ENCODE data around the gene NCEH1.
"Not testable (repeated sequence)": the region's sequence is repeated elsewhere in the genome, so short reads cannot be mapped to it uniquely, and the experiment has no call there.

The NCEH1 gene

GRCh38 chr3:172705170-172705569, 5.7 kb downstream of the NCEH1 start:
- DNase-seq = no peak

- DNase-seq = no peak
Observed at GRCh38 chr3:172704001-172704400, 6.9 kb downstream of the NCEH1 start.

GRCh38 chr3:172702731-172703130, 8.1 kb downstream of the NCEH1 start:
- DNase-seq = not testable (repeated sequence)

- no peak for DNase-seq
Observed at GRCh38 chr3:172702256-172702655, 8.6 kb downstream of the NCEH1 start.

- no peak for DNase-seq
Observed at GRCh38 chr3:172701751-172702150, 9.1 kb downstream of the NCEH1 start.

- DNase-seq = no peak
Observed at GRCh38 chr3:172700936-172701455, 9.9 kb downstream of the NCEH1 start.

GRCh38 chr3:172700256-172700655, 10.6 kb downstream of the NCEH1 start:
- no peak for DNase-seq

- no peak for DNase-seq
Observed at GRCh38 chr3:172699031-172699430, 11.8 kb downstream of the NCEH1 start.

- no peak for DNase-seq
Observed at GRCh38 chr3:172698631-172699030, 12.2 kb downstream of the NCEH1 start.

GRCh38 chr3:172697558-172697957, 13.3 kb downstream of the NCEH1 start:
- no peak for DNase-seq

GRCh38 chr3:172696357-172696756, 14.5 kb downstream of the NCEH1 start:
- DNase-seq = no peak

GRCh38 chr3:172694573-172695246, 16.2 kb downstream of the NCEH1 start:
- no peak for DNase-seq

- DNase-seq = no peak
Observed at GRCh38 chr3:172692751-172693338, 18.0 kb downstream of the NCEH1 start.

- DNase-seq = no peak
Observed at GRCh38 chr3:172690936-172691335, 19.9 kb downstream of the NCEH1 start.

GRCh38 chr3:172688588-172688987, 22.3 kb downstream of the NCEH1 start:
- no peak for DNase-seq

- DNase-seq = no peak
Observed at GRCh38 chr3:172687501-172687900, 23.4 kb downstream of the NCEH1 start.

GRCh38 chr3:172685331-172686214, 25.3 kb downstream of the NCEH1 start:
- DNase-seq = no peak

- no peak for DNase-seq
Observed at GRCh38 chr3:172680684-172681083, 30.2 kb downstream of the NCEH1 start.

GRCh38 chr3:172679599-172679998, 31.3 kb downstream of the NCEH1 start:
- DNase-seq = no peak

- no peak for DNase-seq
Observed at GRCh38 chr3:172678068-172678467, 32.8 kb downstream of the NCEH1 start.

- no peak for DNase-seq
Observed at GRCh38 chr3:172676196-172676922, 34.5 kb downstream of the NCEH1 start.

- DNase-seq = peak; percentile 49
Observed at GRCh38 chr3:172675441-172676193, 35.2 kb downstream of the NCEH1 start.
